Activated B cell treated with CpG ODN at 0.5 μM for 24 hours (primary cell): Measurements from ENCODE around the gene STEAP1B. TPM values are rescaled to one million over a fixed set of nuclear protein-coding genes. Genes with fewer than 3 reads are reported as not detected.
A peak's percentile ranks its signal among the peaks of the same experiment; 100 is the strongest.
"Not testable (repeated sequence)": the region's sequence is repeated elsewhere in the genome, so short reads cannot be mapped to it uniquely, and the experiment has no call there.

ENCODE experiments used
- ATAC-seq: fragments of 200-7000 bp; cut with Tn5 transposase; one replicate; pipeline ENCODE4 v1.10.0; 2021; ENCODE audit warnings: low read depth, mild to moderate bottlenecking, moderate library complexity
- CTCF ChIA-PET: fragments of 350-600 bp; sonication (Branson Sonifier 250); formaldehyde crosslinking; loops from one replicate; lab custom pipeline; 2021; ENCODE audit warnings: antibody characterized with exemption; lab: Charles Lee
- POLR2A ChIA-PET: fragments of 350-600 bp; sonication (Branson Sonifier 250); formaldehyde crosslinking; loops from one replicate; lab custom pipeline; 2021; ENCODE audit warnings: antibody characterized with exemption; lab: Charles Lee
- DNase-seq: peaks from one replicate; pipeline ENCODE4 v3.0.0; 2022
- H3K27ac Mint-ChIP-seq: one replicate; pipeline ENCODE4 v1.8.0; 2020; ENCODE audit warnings: mixed read lengths
- H3K27me3 Mint-ChIP-seq: one replicate; pipeline ENCODE4 v1.8.0; 2021; ENCODE audit warnings: mixed read lengths
- H3K36me3 Mint-ChIP-seq: one replicate; pipeline ENCODE4 v1.8.0; 2021; ENCODE audit warnings: low read depth, mixed read lengths
- H3K4me1 Mint-ChIP-seq: one replicate; pipeline ENCODE4 v1.8.0; 2021; ENCODE audit warnings: mixed read lengths
- H3K4me3 Mint-ChIP-seq: one replicate; pipeline ENCODE4 v1.8.0; 2020; ENCODE audit warnings: mild to moderate bottlenecking, mixed read lengths
- H3K9me3 Mint-ChIP-seq: one replicate; pipeline ENCODE4 v1.8.0; 2020; ENCODE audit warnings: mixed read lengths
- CTCF ChIP-seq: fragments of 200-600 bp; IDR thresholded peaks from one replicate; pipeline ENCODE4 v1.8.0; 2022; ENCODE audit warnings: antibody characterized with exemption, mild to moderate bottlenecking
- intact Hi-C: fragments of 100-400 bp; cut with micrococcal nuclease; formaldehyde crosslinking; loops from one replicate; pipeline ENCODE4 v1.15.1; 2024
- total RNA-seq: library from RNA; stranded (reverse); gene quantifications from 2 replicates; pipeline ENCODE4 v1.2.3, GENCODE V29; 2022

STEAP1B gene
- total RNA-seq, 1 donor from 2014 or later, result 117 TPM

- ATAC-seq, result peak; percentile 81
- H3K36me3 Mint-ChIP-seq, result peaks cover 7% of the 10 kb centered on the region
- DNase-seq, result no peak
These were observed 61.0 kb downstream of the STEAP1B start for GRCh38 chr7:22438994-22439393.

GRCh38 chr7:22436552-22436951 is 63.4 kb downstream of the STEAP1B start:
- H3K36me3 Mint-ChIP-seq, ATAC-seq, DNase-seq, H3K27me3 Mint-ChIP-seq, H3K4me3 Mint-ChIP-seq, H3K9me3 Mint-ChIP-seq, H3K27ac Mint-ChIP-seq, CTCF ChIA-PET: not testable (repeated sequence)
- intact Hi-C loops, result loop anchor here (5.0 kb wide), 1 partner anchor 74 kb away; no protein-coding TSS in a partner anchor
- POLR2A ChIA-PET, result interaction anchor here (0.8 kb wide), 1 partner anchor 9 kb away, joined by 3 read pairs; no protein-coding TSS in a partner anchor
- H3K4me1 Mint-ChIP-seq, result peaks cover 44% of the 10 kb centered on the region

More at GRCh38 chr7:22438994-22439393, 61.0 kb downstream of the STEAP1B start:
- ChIA-PET CTCF (interaction anchor here (1.1 kb wide), 1 partner anchor 13 kb away, joined by 5 read pairs; no protein-coding TSS in a partner anchor), POLR2A (no interaction called here)
- intact Hi-C loops, result loop anchor here (5.0 kb wide), 1 partner anchor 77 kb away; no protein-coding TSS in a partner anchor
- TF ChIP-seq CTCF, result no peak
- Mint-ChIP-seq H3K9me3 (peaks cover 2% of the 10 kb centered on the region), H3K4me1 (peaks cover 65% of the 10 kb centered on the region), H3K27me3 (no peaks in the 10 kb centered on the region), H3K27ac (peak overlapping the region; percentile 50), H3K4me3 (no peak overlapping the region)

- Mint-ChIP-seq H3K4me3 (no peak overlapping the region), H3K27me3 (no peaks in the 10 kb centered on the region), H3K9me3 (peaks cover 2% of the 10 kb centered on the region), H3K4me1 (peaks cover 39% of the 10 kb centered on the region), H3K36me3 (peaks cover 7% of the 10 kb centered on the region), H3K27ac (no peak overlapping the region)
- CTCF ChIA-PET, result interaction anchor here (1.0 to 1.1 kb wide), 2 partner anchors 16 to 325 kb away, joined by 3 to 4 read pairs; no protein-coding TSS in a partner anchor
- no peak for DNase-seq
- TF ChIP-seq CTCF, result no peak
- intact Hi-C loops, result loop anchor here (5.0 kb wide), 1 partner anchor 73 kb away; no protein-coding TSS in a partner anchor
- ATAC-seq, result no peak
- POLR2A ChIA-PET, result interaction anchor here (0.6 to 0.8 kb wide), 2 partner anchors 10 to 622 kb away, joined by 3 read pairs; no protein-coding TSS in a partner anchor
These were observed 64.3 kb downstream of the STEAP1B start for GRCh38 chr7:22435720-22436119.

GRCh38 chr7:22435105-22435504 is 64.9 kb downstream of the STEAP1B start:
- intact Hi-C loops, result loop anchor here (5.0 kb wide), 1 partner anchor 73 kb away; no protein-coding TSS in a partner anchor
- Mint-ChIP-seq H3K4me3 (peak overlapping the region; percentile 57), H3K27me3 (no peaks in the 10 kb centered on the region), H3K4me1 (peaks cover 39% of the 10 kb centered on the region), H3K36me3 (peaks cover 7% of the 10 kb centered on the region), H3K27ac (no peak overlapping the region), H3K9me3 (peaks cover 2% of the 10 kb centered on the region)
- no peak for TF ChIP-seq CTCF
- CTCF ChIA-PET, result interaction anchor here (1.0 to 1.1 kb wide), 2 partner anchors 17 to 325 kb away, joined by 3 to 4 read pairs; no protein-coding TSS in a partner anchor
- DNase-seq (no peak), ATAC-seq (no peak)
- POLR2A ChIA-PET, result no interaction called here

- H3K27me3 Mint-ChIP-seq, result no peaks in the 10 kb centered on the region
- intact Hi-C loops, result no loop called here
- H3K4me1 Mint-ChIP-seq, result peaks cover 28% of the 10 kb centered on the region
- no peak overlapping the region for H3K27ac Mint-ChIP-seq
- CTCF ChIA-PET, result no interaction called here
- DNase-seq, result no peak
- H3K36me3 Mint-ChIP-seq, result peaks cover 7% of the 10 kb centered on the region
- H3K4me3 Mint-ChIP-seq, result no peak overlapping the region
- POLR2A ChIA-PET, result no interaction called here
- no peak for TF ChIP-seq CTCF
- no peak for ATAC-seq
- peaks cover 2% of the 10 kb centered on the region for H3K9me3 Mint-ChIP-seq
These were observed 66.1 kb downstream of the STEAP1B start for GRCh38 chr7:22433710-22434460.

GRCh38 chr7:22433165-22433700 is 66.8 kb downstream of the STEAP1B start:
- H3K9me3 Mint-ChIP-seq, H3K4me3 Mint-ChIP-seq, H3K27ac Mint-ChIP-seq, H3K27me3 Mint-ChIP-seq, intact Hi-C loops, CTCF ChIA-PET, DNase-seq, ATAC-seq, H3K36me3 Mint-ChIP-seq: not testable (repeated sequence)
- POLR2A ChIA-PET, result interaction anchor here (0.5 kb wide), 1 partner anchor 494 kb away, joined by 3 read pairs; no protein-coding TSS in a partner anchor
- H3K4me1 Mint-ChIP-seq, result peaks cover 22% of the 10 kb centered on the region
